Activated CD4-positive, CD25-positive, alpha-beta regulatory T cell treated with anti-CD3 and anti-CD28 coated beads, Interleukin-2, amount 50 U/mL, for 16 hours (primary cell): ENCODE results near the gene IL1R2.
"Not testable (repeated sequence)": the region's sequence is repeated elsewhere in the genome, so short reads cannot be mapped to it uniquely, and the experiment has no call there.

Experiments used
- DNase-seq: peaks from one replicate; pipeline ENCODE4 v3.0.0-alpha.2; 2020; ENCODE audit warnings: low read depth, low spot score

Gene IL1R2

GRCh38 chr2:102060792-102061191 is 69.0 kb downstream of the IL1R2 start:
- DNase-seq = no peak

- DNase-seq = no peak
Observed at GRCh38 chr2:102061286-102061699, 69.5 kb downstream of the IL1R2 start.

- no peak for DNase-seq
Observed at GRCh38 chr2:102061962-102062795, 70.4 kb downstream of the IL1R2 start.

- DNase-seq = no peak
Observed at GRCh38 chr2:102062802-102063201, 71.0 kb downstream of the IL1R2 start.

GRCh38 chr2:102063487-102063911 is 71.7 kb downstream of the IL1R2 start:
- DNase-seq = no peak

GRCh38 chr2:102063941-102064678 is 72.3 kb downstream of the IL1R2 start:
- peak; percentile 21 for DNase-seq

- no peak for DNase-seq
Observed at GRCh38 chr2:102064679-102065674, 73.2 kb downstream of the IL1R2 start.

GRCh38 chr2:102065675-102066252 is 74.0 kb downstream of the IL1R2 start:
- no peak for DNase-seq

- DNase-seq = no peak
Observed at GRCh38 chr2:102066554-102066953, 74.8 kb downstream of the IL1R2 start.

GRCh38 chr2:102068126-102068525 is 76.4 kb downstream of the IL1R2 start:
- not testable (repeated sequence) for DNase-seq

GRCh38 chr2:102069311-102069974 is 77.7 kb downstream of the IL1R2 start:
- no peak for DNase-seq

GRCh38 chr2:102070058-102070642 is 78.4 kb downstream of the IL1R2 start:
- DNase-seq = no peak

GRCh38 chr2:102072741-102073140 is 81.0 kb downstream of the IL1R2 start:
- DNase-seq = no peak

- no peak for DNase-seq
Observed at GRCh38 chr2:102073168-102073724, 81.5 kb downstream of the IL1R2 start.

GRCh38 chr2:102074152-102074783 is 82.5 kb downstream of the IL1R2 start:
- DNase-seq = no peak

GRCh38 chr2:102075479-102075878 is 83.7 kb downstream of the IL1R2 start:
- no peak for DNase-seq

- DNase-seq = no peak
Observed at GRCh38 chr2:102076512-102076911, 84.8 kb downstream of the IL1R2 start.
